Skin epidermis (tissue), 12 donors: ENCODE measurements around the gene STEAP2.
"Not testable (repeated sequence)": the region's sequence is repeated elsewhere in the genome, so short reads cannot be mapped to it uniquely, and the experiment has no call there.

Source experiments
- H3K27ac ChIP-seq, 21 experiments: fragments of 200-600 bp; sonication (generic) in 11 of 21; one replicate each; pipeline ENCODE4 v1.5.0; 2020; ENCODE audit warnings: mild to moderate bottlenecking in 3 of 21, inconsistent platforms in 2 of 21, moderate library complexity in 2 of 21
- H3K4me3 ChIP-seq, 7 experiments: fragments of 200-600 bp; sonication (generic) in 2 of 7; one replicate each; pipeline ENCODE4 v1.5.0; 2020; ENCODE audit warnings: inconsistent platforms in 2 of 7, mild to moderate bottlenecking in 2 of 7, moderate library complexity in 1 of 7

STEAP2 gene

DNA sequence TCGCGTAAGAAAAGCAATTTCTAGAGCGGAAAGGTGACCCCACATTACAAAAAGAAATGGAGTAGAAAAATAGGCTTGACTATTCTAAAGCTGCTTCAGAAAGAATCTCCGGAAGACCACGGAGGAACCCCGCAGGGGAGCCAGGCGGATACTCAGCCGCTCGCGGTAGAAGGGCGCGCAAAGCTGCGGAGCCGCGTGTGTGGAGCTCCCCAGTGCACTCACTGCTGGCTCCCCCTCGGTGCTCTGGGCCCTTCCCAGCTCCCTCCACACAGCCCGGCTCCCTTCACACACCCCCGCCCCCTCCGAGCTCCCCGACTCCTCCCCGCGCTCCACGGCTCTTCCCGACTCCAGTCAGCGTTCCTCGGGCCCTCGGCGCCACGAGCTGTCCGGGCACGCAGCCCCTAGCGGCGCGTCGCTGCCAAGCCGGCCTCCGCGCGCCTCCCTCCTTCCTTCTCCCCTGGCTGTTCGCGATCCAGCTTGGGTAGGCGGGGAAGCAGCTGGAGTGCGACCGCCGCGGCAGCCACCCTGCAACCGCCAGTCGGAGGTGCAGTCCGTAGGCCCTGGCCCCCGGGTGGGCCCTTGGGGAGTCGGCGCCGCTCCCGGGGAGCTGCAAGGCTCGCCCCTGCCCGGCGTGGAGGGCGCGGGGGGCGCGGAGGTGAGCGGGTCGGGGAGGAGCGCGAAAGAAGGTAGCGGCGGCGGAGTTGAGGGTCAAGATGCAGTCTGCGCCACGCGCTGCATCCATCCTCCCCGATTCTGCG, at the start of gene STEAP2:
STEAP2 (plus strand) TSS at position 350 of the 758 bp plus-strand sequence. CDS start 13,343 bp downstream, outside the sequence.
- H3K4me3 ChIP-seq, result peak within 1 kb of the TSS; percentile 44 to 68 (median 53)
- H3K27ac ChIP-seq, result peak within 1 kb of the TSS in 20 of 21 experiments; percentile 64 to 94 (median 82)

DNA sequence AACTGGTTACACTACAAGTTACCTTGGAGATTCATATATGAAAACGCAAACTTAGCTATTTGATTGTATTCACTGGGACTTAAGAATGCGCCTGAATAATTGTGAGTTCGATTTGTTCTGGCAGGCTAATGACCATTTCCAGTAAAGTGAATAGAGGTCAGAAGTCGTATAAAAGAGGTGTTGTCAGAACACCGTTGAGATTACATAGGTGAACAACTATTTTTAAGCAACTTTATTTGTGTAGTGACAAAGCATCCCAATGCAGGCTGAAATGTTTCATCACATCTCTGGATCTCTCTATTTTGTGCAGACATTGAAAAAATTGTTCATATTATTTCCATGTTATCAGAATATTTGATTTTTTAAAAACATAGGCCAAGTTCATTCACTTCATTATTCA, 48.0 kb upstream of the STEAP2 start:
- no peak overlapping the region for H3K4me3 ChIP-seq
- no peak overlapping the region for H3K27ac ChIP-seq

DNA sequence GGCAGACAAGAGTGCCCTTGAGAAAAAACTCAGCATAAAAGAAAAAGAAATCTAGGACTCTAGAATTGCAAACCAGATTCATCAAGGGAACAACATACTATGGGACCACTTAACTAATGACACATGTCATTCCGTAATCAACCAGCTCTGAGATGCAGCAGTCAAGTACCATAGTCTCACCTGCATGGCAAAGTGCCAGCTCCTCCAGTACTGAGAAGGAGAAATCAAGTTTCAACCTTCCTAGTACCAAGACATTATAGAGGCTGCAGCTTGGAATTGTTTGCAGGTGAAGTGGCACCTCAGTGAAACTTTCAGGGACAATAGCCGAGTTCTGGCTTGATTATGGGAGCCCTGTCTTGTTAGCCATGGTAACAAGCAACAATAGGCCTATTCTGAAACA, 45.8 kb upstream of the STEAP2 start:
- H3K27ac ChIP-seq, result no peak overlapping the region
- no peak overlapping the region for H3K4me3 ChIP-seq

DNA sequence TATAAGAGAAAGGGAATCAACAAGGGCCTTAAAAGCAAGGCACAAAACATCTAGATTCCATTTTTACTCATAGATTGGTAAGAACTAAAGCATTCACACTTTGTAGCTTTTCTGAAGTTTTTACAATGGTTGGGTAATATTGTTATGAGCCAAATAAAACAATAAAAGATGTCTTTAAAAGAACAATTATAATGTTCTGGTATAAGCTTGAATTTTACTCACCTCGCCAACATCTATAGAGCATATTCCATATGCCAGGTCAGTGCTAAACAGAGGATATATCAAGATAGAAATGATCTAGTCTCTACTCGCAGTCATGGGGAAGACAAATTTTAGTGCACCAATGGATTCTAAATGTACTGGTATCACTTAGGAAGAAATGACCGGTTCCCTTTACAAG, 45.4 kb upstream of the STEAP2 start:
- Histone ChIP-seq H3K27ac (no peak overlapping the region), H3K4me3 (no peak overlapping the region)

DNA sequence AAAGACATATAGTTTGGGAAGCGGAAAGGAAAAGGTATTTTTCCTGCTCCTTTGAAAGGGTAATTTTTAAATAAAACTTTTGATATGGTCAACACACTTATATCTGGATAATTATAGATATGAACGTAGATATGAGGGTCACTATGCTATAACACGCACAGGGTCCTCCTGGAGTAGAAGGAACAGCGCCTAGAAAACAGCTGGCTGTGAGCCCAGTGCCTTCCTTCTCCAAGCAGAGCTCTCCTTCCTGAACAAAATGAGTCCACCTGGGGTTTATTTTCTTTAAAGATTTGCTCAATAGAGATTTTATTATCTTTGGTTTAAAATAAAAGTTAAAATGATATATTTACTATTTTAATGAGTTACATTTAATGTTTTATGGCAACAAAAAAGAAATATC, 44.2 kb upstream of the STEAP2 start:
- no peak overlapping the region for H3K4me3 ChIP-seq
- H3K27ac ChIP-seq, result no peak overlapping the region

DNA sequence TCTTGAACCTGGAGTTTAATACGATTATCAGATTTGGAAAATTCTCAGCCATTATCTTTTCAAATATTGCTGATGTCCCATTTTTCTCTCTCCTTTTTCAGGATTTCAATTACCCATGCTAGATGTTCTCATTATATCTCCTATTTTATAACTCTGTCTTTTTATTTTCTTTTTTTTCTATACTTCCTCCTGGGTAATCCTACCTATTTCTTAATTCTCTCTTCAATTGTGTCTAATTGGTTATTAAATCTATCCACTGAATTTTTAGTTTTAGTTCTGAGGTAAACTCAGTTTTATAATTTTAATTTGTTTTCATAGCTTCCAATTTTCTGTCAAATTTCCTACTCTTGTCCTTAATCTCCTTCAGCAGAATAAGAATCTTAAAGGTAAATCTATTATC, 41.6 kb upstream of the STEAP2 start:
- Histone ChIP-seq H3K4me3 (no peak overlapping the region), H3K27ac (no peak overlapping the region)

DNA sequence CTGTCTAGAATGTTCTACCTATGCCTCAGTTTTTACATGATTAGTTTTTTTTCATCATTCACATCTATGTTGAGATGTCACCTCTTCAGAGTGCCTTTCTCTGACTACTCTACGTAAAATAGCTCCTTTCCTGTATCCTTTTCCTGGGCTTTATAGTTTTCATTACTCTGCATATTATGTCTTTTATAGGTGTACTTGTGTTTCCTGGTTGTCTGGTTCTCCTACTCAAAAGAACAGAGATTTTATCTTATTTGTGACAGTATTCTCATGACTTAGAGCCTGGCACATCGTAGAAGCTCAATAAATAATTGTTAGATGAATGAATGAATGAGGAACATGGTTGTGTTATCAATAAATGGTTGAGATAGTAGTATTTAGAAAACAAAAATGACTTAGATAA, 39.4 kb upstream of the STEAP2 start:
- Histone ChIP-seq H3K27ac (no peak overlapping the region), H3K4me3 (no peak overlapping the region)

DNA sequence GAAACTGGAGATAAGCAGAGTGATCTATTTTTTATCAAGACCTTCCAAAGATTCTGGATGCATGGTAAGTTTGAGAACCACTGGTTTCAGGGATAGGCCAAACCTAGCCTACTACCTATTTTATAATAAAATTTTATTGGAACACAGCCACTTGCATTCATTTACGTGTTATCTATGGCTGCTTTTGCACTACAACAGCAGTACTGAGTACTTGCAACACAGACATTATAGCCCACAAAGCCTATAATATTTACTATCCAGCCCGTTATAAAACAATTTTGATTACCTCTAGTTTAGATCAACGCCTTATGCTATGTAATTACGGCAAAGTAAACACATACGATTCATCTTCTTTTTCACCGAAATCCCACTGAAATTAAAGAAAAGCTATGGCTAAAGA, 38.9 kb upstream of the STEAP2 start:
- no peak overlapping the region for H3K4me3 ChIP-seq
- peak overlapping the region in 1 of 21 experiments; percentile 25 for H3K27ac ChIP-seq

DNA sequence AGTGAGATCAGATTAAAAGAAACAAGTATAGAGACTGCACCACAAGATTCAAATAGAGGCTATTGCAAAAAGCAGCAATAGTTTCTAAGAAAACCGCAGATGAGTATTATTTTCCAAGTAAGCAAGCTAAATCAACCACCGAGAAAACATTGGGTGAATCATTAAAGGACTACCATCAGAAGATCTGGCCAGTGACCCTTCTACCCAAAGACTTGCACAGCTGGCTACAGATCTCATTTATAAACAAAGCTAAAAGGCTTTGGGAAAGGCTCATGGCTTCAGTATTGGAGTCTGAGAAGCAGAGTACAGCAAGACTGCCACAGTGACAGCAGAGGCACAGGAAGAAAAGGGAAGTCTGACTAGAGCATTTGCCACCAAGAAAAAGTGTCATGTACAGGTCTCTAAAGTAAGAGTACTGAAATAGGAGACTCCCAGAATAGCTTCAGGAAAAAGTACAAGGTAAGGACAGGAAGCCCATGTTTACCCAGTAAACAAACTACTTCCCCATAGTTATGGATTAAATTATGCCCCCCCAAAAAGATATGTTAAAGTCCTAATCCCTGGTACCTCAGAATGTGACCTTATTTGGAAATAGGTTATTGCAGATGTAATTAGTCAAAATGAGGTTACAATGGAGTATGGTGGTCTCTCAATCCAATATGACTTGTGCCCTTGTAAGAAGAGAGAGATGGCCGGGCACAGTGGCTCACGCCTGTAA, 38.3 kb upstream of the STEAP2 start:
- no peak overlapping the region for H3K4me3 ChIP-seq

DNA sequence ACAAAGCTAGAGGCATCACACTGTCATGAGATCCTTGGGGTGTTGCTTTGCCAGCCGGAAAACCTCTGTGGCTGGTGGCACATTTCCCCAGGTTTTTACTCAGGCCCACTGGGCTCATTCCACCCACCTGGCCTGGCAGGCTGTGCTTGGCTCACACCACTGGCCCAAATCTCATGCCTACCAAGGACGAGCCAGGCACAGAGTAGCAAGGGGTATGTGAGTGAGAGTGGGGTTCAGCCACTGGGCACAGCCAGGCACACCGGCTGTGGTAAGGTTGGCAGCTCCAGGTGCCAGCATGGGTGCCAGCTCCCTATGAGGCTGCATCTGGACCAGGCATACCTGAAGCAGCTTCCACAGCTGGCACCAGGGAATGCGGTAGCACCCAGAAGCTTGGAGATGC, 35.9 kb upstream of the STEAP2 start:
- Histone ChIP-seq H3K4me3 (no peak overlapping the region), H3K27ac (no peak overlapping the region)

More for the DNA sequence above, 38.3 kb upstream of the STEAP2 start:
- peak overlapping the region in 1 of 21 experiments; percentile 25 for H3K27ac ChIP-seq

DNA sequence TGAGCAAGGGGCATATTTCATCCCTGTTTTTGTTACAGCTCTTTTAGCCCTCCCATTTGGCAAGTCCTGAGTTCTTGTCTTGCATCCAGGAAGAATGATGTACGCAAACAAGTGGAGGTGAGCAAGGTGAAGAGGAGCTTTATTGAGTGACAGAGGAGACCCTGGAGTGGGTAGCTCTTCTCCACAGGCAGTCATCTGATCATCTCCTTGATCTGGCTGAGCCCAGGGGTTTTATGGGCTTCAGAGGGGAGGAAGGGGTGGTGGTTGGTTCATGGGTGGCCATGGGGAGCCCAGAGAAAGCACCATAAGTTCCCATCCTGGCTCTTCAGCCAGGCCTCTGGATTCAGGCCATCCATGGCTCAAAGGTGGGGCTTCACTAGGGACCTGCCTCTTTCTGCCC, 35.3 kb upstream of the STEAP2 start:
- H3K4me3 ChIP-seq, result no peak overlapping the region

DNA sequence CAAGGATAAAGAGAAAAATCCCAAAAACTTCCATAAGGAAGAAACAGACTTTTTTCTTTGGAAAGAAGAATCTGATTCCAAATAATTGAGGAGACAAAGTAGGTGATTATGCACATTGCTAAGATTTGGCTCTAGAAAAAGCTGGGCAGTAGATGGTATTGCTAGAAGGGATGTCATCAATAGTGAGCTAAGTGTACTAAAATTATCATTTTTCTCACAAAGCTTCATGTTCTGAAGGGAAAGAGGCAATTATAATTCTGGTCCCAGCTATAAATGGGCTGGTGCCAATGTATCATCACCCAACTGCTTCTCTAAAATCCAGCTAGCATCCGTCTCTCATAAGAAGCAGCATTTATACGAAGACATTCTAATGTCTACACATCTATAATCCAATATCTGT, 33.4 kb upstream of the STEAP2 start:
- Histone ChIP-seq H3K27ac (peak overlapping the region in 4 of 21 experiments; percentile 18 to 73 (median 56)), H3K4me3 (no peak overlapping the region)

More for the DNA sequence above, 35.3 kb upstream of the STEAP2 start:
- no peak overlapping the region for H3K27ac ChIP-seq

DNA sequence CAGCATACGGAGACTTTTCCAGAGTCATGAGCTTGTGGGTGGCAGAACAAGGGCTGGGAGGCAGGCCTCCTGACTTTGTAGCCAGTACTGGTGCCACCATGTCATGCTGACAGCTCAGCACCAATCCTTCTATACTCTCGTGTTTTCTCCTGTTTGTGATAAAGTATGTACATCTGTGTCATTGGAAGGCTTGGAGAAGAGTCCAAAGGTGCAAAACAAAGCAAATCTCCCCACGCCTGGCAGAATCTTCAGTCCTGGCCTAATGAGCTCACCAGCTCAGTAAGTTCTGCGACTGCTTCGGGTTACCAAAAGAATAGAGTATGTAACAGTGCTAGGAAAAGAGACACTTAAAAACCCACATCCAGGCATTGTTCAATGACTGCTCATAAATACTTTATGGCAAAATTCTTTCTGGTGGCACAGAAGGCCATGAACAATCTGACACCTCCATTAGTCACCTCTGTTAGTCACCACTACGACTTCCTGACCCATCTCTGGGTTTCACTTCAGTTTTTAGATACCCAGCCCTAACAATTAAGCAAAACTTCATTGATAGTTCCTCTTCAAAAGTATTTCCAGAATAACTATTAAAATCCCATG, 32.8 kb upstream of the STEAP2 start:
- Histone ChIP-seq H3K4me3 (no peak overlapping the region), H3K27ac (peak overlapping the region in 8 of 21 experiments; percentile 12 to 73 (median 49))

DNA sequence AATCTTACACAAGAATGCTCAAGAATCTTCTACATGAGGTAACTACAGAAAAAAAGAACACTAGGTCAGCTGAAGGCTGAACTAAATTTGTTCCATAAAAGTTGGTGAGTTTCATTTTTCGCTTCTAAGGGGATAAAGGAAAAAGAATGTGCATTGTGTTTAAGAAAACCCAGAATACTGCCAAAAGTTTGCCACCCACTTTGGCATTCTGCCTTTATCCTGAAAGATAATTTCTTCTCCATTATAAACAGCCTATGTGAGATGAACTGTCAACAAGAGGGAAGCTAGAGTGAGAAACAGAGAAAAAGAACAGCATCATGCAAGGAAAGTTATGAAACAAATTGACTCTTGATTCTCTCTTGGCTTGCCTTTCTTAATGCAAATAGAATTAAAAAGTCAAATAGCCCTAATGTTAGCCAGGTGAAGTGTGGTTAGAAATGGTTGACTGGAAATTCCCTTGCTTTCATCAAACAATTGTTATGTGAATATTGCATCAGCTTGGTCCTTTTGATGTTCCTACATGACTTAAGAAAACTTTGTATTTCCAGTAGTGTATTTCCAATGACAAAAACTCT, 31.4 kb upstream of the STEAP2 start:
- no peak overlapping the region for H3K4me3 ChIP-seq
- H3K27ac ChIP-seq, result peak overlapping the region in 4 of 21 experiments; percentile 0 to 73 (median 18)

DNA sequence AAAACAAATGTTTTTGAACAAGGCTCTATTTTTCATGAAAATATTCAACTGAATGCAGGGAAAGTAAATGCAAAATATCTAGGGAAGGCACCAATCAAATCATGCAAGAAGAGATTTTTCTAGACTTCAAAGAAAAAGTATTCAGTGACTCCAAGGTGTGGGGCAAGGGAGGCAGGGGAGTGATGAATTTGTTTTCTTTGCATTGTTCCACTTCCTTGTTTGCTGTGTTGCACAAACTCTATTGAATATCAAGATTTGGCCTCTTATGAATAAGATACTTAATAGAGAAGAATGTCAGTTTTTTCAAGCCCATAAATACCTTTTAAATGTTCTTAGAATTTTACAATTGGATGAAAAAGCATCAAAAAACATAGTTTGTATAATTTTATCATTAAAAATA, 30.9 kb upstream of the STEAP2 start:
- H3K4me3 ChIP-seq, result no peak overlapping the region
- H3K27ac ChIP-seq, result peak overlapping the region in 1 of 21 experiments; percentile 0

DNA sequence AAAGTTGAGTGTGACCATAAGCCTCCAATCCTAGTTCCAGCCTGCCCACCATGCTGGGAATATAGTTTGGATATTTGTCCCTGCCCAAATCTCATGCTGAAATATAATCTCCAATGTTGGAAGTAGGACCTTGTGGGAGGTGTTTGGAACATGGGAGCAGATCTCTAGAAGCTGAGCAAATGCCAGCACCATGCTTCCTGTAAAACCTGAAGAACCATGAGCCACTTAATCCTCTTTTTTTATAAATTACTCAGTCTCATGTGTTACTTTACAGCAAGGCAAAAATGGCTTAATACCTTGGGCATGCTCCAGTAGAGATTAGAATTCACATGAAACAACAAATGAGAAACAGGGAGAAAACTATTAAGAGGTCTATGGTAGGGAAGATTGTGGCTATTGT, 30.1 kb upstream of the STEAP2 start:
- Histone ChIP-seq H3K4me3 (no peak overlapping the region), H3K27ac (no peak overlapping the region)

DNA sequence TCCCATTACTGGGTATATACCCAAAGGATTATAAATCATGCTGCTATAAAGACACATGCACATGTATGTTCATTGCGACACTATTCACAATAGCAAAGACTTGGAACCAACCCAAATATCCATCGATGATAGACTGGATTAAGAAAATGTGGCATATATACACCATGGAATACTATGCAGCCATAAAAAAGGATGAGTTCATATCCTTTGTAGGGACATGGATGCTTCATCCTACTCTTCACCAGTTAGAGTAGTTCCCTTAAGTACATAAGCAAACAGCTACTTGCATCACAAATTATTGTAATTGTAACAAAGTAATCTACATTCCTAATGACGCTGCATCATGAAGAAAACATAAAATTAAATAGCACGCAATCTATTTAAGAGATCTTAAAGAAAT, 25.2 kb upstream of the STEAP2 start:
- not testable (repeated sequence) for H3K4me3 ChIP-seq, H3K27ac ChIP-seq

DNA sequence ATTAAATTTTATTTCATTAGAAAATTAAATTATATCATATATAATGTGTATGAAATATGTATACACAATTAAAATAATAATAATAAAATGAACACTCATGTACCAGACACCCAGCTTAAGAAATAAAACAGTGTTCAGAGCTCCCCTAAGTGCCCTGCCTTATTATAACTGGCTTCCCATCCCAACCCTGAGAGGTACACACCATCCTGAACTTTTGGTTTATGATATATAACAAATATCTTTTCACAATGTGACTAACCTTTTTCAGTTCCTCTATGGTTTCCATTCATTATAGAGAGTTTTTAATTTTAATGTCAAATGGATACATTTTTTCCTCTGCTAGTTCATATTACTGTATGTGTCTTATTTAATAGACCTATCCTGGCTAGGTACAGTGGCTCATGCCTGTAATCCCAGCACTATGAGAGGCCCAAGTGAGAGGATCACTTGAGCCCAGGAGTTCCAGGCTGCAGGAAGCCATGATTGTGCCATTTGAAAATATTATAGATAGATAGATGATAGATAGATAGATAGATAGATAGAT, 24.0 kb upstream of the STEAP2 start:
- H3K4me3 ChIP-seq, result no peak overlapping the region
- no peak overlapping the region for H3K27ac ChIP-seq

DNA sequence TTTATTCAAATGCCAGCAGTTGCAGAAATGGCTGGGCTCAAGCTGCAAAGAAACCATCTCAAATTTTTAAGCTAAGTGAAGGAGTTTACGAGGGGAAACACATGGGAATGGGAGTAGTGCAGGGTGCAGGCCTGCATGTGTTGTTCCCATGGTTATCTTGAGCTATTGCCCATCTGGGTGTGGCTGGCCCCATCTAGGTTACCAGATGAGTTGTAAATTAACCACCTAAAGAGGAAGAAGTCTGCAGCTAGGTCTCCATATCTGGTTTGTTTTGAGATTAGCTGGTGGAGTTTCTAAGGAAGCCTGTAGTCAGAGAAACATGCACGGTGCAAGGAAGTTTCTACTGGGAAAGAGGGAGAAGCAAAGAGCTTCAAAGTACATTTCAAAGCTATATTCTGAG, 23.3 kb upstream of the STEAP2 start:
- Histone ChIP-seq H3K4me3 (no peak overlapping the region), H3K27ac (no peak overlapping the region)

DNA sequence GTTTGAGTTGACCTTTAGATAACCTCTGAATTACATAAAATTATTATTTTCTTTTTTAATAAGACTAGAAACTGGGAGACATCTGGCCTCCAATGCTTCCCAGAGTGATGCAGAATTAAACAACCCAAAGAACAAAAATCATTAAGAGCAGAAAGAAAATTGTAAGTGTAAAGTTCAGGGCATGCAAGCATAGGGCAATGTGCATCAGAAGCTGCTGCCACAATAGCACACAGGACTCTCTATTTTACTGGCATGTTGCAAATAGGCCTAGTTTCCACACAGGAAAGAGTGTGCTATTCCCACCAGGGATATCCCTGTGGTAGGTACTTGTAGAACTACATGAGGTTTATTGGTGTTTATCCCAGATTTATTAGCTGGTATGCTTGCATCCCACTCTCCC, 20.5 kb upstream of the STEAP2 start:
- no peak overlapping the region for H3K4me3 ChIP-seq
- H3K27ac ChIP-seq, result no peak overlapping the region
